NCI-H2081 (cell line): Measurements from ENCODE around the gene ADAMTS2.
"Not testable (repeated sequence)": the region's sequence is repeated elsewhere in the genome, so short reads cannot be mapped to it uniquely, and the experiment has no call there.

Source experiments
- DNase-seq, 2 experiments: peaks; one replicate each; lab custom pipeline; 2025; lab: John Stamatoyannopoulos, UW

ADAMTS2 gene

DNA sequence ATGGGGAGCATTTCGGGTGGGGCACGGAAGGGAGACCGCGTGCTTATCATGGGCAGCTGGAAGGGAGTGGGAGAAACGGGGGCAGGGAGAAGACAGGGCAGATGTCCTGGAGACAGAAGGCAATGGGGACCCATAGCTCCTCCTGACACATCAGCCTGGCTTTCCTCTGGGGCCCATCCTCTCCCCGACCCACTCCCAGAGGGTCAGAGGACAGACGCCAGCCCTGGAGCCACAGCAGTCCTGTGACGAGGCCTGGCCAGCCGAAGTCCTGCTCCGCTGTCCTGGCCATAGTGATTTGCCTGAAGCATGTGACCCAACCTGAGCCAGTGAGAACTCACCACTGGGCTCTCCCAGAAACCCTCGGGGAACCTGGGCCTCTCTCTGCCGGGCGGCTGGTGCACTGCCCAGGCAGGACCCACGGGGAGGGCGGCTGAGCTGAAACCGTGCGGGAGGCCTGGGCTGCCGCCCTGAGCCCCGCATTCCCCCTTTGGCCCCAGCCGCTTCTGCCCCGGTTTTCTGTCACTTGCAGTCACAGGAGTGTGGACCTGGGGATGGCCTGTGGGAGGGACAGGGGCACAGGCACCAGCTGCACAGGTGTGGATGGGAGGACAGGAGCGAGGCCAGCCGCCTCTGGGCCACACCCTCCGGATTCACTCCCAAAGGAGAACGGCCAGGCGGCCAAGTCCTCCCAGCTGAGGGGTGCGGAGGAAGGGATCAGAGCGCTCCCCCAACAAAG is 19.8 kb downstream of the ADAMTS2 start:
- no peak for DNase-seq

- DNase-seq, result no peak
Observed at GRCh38 chr5:179324760-179325295, 20.4 kb downstream of the ADAMTS2 start.

- not testable (repeated sequence) for DNase-seq
Observed at GRCh38 chr5:179324316-179324715, 20.9 kb downstream of the ADAMTS2 start.

DNA sequence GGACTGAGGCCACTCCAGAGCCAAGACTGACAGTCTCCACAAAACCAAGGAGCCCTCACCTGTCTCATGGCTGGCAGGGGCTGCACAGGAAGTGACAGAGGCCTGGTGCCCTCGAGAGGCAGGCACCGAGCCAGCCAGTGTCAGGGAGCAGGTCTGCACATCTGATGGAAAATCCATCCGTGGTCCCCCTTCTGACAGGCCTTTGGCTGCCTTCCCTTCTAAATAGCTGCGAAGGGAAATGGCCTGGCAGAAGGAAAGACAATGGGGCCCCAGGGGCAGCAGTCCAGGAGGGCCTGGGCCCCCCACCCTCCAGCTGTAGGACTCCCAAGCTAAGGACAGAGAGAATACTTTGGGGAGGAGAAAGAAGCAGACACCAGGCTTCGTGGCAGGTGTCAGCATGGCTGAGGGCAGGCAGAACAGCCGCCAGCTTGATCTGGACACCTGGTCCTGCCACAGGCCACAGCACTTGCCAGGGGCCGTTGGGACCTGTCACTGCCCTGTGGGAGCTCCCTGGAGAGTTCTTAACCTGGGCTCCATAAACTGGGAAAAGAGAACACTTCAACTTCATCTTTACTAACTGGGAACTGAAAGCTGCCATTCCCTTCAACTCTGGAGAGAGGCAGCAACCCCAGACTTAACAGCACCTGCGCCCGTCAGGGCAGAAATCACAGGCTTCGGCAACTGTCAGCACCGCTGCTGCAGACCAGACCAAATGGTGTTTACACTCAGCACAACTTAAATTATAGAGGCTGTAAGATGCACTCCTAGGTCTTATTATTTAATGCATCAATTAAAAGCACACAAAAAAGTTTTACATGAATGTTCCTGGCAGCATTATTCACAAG is 22.0 kb downstream of the ADAMTS2 start:
- DNase-seq, result no peak

DNA sequence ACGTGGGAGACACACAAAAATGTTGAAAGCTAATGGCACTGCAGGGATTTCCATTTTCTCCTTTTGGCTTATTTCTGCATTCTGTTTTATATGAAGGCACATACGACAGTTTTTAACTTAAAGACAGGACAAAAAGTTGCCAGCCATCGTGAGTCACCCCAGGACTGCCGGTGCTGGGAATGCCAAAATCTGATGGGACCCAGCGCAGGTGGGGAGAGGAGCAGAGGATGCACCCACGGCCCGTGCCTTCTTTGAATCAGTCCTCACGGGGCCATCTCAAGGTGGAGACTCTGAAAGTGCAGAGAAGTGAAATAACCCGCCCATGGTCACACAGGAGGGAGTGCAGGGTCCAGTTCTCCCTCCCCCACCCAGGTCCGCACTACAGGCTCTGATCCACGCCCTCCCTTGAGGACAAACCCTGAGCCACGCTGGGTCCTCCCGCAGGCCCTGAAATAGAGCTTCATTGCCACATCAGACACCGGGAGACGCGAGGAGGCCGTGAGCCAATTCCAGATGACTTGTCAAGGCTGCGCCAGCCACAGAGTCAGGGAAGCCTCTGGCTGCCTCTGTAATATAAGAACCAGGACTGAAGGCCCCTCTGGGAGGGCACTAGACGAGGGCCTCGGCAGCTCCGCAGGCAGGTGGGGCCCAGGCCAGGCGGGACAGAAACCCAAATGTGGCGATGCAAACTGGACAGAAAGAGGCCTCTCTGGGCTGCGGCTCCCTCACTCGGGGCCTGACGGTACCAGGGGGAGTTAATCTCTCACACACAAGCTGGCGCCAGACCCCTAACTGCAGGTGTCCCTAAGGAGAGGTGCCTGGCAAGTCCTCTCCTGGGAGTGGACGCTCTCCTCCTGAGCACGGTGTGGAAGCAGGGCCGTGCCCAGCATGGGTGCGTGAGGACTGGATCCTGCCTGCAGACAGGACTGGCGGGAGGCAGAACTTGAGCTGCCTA is 22.9 kb downstream of the ADAMTS2 start:
- no peak for DNase-seq

DNA sequence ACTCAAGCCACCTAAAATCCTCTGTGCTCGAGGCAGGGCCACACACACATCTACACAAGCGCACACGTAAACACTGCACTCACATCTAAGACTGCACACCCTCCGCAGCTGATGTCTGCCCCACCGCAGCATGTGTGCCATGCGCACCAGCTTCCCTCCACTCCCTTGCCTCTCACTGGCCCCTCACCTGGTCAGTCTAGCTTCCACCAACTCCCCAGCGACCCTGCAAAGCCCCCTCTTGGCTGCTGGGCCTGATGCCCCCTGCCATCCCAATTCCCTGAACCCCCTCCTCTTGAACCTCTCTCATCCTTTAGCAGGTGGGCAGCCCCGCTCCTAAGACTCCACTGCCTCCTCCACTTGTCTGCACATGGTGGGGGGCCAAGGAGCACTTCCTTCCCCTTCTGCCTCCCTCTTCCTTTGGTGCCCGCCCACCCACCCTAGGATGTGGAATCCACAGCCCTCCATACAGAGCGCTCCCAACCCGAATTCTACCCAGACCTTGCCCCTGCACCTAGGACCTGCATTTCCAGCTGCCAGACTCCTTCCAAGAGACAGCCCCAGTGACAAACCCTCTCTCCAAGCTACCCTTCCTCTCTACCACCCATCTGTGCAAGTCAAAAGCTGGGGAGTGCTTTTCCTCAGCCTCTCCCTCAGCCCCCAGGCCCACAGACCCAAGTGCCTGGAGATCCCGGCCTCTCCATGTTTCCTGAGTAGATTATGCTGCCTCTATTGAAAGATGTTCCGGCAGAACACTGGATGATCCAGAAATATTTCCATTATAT is 23.9 kb downstream of the ADAMTS2 start:
- no peak for DNase-seq

- DNase-seq, result no peak
Observed at GRCh38 chr5:179319741-179320281, 25.4 kb downstream of the ADAMTS2 start.

DNA sequence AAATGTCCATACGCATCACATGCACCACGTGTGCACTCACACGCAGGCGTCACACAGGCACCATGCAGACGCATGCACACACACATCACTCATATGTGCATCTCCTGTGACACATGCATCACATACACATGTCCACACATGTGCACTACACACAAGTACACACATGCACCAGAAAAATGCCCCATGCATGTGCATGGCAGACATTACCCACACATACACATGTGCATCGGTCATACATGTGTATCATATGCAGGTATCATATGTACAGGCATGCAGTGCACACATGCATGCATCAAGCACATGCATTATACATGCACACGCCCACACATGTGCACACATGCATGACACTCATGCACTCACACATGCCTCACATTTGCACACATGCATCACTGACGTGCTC is 26.1 kb downstream of the ADAMTS2 start:
- DNase-seq, result no peak

DNA sequence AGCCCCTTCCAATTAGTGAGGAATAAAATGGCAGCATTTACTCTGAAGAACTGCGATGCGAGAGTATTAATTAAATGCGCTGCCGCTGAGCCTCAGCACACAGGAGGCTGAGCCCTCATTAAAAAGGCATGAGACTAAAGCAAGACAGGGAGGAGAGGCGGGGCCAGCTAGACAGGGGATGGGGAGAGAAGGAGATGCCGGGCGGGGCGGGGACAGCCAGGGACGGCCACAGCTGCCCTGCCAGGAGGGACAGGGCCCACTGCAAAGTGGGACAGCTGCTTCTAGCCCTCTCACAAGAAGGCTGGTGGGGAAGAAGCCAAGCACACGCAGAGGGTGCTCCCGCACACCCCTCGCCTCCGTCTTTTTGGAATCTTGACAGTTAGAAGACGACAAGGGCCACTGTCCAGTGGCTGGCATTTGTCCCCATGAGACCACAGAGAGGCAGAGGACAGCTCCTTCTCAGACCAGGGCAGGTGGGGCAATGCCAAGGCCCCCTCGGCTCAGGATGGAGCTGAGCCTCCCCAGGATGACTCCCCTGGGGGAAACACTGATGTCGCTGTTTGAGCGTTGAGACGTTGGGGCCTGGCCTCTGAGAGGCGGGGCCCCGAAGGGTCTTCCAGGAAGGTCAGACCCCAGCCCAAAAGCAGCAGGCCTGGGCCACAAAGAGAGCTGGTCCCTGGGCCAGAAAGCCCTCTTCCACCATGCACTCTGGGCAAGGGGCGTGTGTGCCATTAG is 26.9 kb downstream of the ADAMTS2 start:
- no peak for DNase-seq

GRCh38 chr5:179317411-179318220 is 27.6 kb downstream of the ADAMTS2 start:
- no peak for DNase-seq

DNA sequence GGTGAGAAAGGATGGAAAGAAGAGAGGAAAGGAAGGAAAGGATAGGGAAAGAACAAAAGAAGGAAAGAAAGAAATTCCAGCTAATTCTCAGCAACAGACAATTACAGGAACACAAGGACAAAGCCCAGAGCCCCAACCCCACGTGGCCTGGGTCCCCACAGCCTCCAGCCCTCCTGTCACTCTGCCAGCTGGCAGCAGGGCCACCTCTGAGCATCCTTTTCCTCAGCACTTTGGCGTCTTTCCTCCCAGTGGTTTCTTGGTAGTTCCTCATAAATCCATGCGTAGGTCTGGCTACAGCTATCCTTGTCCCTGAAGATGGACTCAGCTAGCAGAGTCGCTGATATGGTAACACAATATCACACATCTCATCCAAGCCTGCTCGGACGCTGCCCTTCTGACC is 28.3 kb downstream of the ADAMTS2 start:
- no peak for DNase-seq

DNA sequence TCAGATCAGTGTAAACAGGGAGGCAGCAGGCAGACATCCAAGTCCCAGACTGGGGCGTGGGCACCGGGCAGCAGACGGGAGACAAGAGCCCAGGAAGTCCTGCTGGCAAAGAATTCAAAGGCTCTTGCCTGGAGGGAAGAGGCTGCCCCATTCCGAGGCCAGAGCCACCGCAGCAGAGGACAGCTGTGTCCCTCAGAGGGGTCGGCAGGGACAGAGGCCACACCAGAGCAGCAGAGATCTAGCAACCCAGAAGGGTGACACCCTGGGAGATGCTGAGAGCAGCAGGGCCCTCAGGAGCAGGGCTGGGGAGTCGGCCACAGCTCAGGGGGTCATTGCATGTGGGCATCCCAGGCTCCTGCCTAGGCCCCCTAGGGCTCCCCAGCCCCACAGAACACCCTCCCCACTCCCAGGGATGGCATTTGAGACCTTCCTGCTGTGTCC is 29.1 kb downstream of the ADAMTS2 start:
- no peak for DNase-seq

GRCh38 chr5:179315356-179315890 is 29.8 kb downstream of the ADAMTS2 start:
- DNase-seq, result no peak

DNA sequence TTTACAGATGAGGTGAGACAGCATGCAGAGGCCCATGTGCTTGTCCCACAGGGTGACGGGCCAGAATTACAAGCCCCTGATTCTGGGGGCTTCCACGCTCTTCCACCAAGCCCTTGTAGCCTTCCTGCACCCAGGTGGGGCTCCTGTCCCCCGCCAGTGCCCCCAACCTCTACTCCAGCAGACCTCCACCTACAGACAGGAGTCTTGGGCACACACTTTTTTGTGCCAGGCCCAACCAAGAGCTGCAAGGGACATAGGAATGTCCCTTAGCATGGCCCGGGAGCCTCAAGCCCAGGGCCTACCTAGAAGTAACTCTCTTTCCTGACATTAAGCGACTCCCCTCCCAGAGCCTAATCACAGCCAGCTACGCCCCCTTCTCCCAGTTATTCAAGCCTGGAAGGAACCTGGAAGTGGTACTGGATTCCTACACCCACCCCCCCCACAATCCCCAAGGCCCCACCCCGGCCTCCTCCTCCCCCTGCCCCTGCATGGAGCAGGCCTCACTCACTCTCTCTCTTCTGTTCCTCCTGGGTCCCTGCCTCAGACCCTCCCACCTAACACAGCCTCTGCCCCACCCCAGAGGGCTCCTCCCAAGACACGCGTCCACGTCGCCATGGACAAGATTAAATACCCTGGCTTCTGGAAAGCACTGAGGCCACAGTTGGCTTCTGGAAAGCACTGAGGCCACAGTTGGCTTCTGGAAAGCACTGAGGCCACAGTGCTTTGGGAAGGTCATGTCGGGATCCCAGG is 30.5 kb downstream of the ADAMTS2 start:
- DNase-seq, result no peak

GRCh38 chr5:179313849-179314521 is 31.3 kb downstream of the ADAMTS2 start:
- DNase-seq, result no peak

DNA sequence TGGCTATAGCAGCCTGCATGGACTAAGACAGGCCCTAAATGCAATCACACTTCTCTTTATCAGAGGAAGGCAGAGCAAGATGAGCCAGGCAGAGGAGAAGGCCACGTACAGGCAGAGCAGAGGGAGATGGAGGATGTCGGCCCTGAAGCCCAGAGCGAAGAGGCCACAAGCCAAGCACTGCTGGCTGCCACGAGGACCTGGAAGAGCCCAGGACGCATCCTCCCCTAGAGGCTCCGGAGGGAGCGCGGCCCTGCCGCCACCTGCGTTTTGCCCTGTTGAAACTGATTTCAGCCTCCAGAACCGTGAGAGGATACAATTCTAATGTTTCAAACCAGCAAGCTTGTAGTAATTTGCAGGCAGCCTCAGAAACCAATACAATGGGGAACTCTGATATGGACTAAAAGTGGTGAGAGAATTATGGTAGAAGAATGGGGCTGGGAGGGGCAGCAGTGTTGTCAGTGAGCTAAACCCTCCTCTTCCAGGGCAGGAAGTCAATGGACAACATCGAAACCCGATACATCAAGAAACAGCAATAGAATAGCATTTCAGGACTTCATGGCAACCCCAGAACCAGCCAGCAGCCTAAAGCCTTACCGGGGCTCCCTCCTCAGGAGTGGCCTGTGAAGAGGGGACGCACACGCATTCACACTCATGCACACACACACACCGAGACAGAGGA is 32.6 kb downstream of the ADAMTS2 start:
- no peak for DNase-seq

DNA sequence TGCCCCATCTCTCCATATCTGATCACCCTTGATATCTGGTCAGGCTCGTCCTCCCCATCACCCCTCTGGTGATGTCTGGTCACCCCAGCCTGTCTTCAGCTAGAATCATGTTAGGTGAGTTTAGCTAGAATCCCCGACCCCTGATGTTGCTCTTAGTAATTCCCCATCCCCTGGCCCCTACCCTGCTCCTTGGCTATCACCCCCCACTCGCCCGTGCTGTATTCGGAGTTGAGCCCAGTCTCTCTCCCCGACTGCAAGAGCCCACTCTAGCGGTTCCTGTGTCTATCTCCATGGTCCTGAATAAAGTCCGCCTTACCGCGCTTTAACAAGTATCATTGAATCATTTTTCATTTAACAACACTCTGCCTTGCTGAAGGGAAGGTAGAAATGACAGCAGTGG is 33.7 kb downstream of the ADAMTS2 start:
- DNase-seq, result no peak
